HepG2 (cell line): ENCODE data around the gene SAXO1. TPM values are rescaled to one million over a fixed set of nuclear protein-coding genes. Genes with fewer than 3 reads are reported as not detected.

Experiments used
- ATF7-NPFF ChIP-seq: sonication (generic); formaldehyde crosslinking; IDR thresholded peaks from 2 replicates; pipeline ENCODE4 v1.8.1; 2023; ENCODE audit warnings: mild to moderate bottlenecking, low read depth, missing genetic modification reagents, moderate library complexity
- GATAD1 ChIP-seq: IDR thresholded peaks from 2 replicates; pipeline ENCODE4 v1.6.1; 2016; ENCODE audit warnings: missing genetic modification reagents, missing compliant biosample characterization
- HMG20A ChIP-seq: IDR thresholded peaks from 2 replicates; pipeline ENCODE4 v1.6.1; 2016; ENCODE audit warnings: borderline replicate concordance
- NCOA2 ChIP-seq: sonication (generic); formaldehyde crosslinking; IDR thresholded peaks from 2 replicates; pipeline ENCODE4 v1.8.0; 2022; ENCODE audit warnings: inconsistent platforms
- POLR2AphosphoS5 ChIP-seq: IDR thresholded peaks from 2 replicates; pipeline ENCODE4 v1.6.1; 2012; ENCODE audit warnings: low read depth, low read length
- PTBP1 ChIP-seq: fragments of 200-400 bp; formaldehyde crosslinking; IDR thresholded peaks from 2 replicates; pipeline ENCODE4 v1.6.1; 2018; ENCODE audit warnings: low read length, low read depth; ENCODE audit not compliant: poor library complexity, severe bottlenecking
- RAD51 ChIP-seq: fragments of 450-650 bp; IDR thresholded peaks from 2 replicates; pipeline ENCODE4 v1.6.1; 2016; ENCODE audit warnings: borderline replicate concordance
- XBP1 ChIP-seq: sonication (generic); formaldehyde crosslinking; IDR thresholded peaks from 2 replicates; pipeline ENCODE4 v1.5.0; 2020; ENCODE audit warnings: missing genetic modification reagents
- ZFAT ChIP-seq: sonication (generic); formaldehyde crosslinking; conservative IDR thresholded peaks from 2 replicates; pipeline ENCODE4 v1.8.1; 2023; ENCODE audit warnings: missing genetic modification reagents, inconsistent platforms
- ZIK1 ChIP-seq: sonication (generic); formaldehyde crosslinking; IDR thresholded peaks from 2 replicates; pipeline ENCODE4 v1.5.0; 2020; ENCODE audit warnings: mild to moderate bottlenecking, low read depth, missing genetic modification reagents, borderline replicate concordance
- ZNF205 ChIP-seq: IDR thresholded peaks from 2 replicates; pipeline ENCODE4 v1.6.1; 2018; ENCODE audit warnings: missing biosample characterization, missing genetic modification reagents
- ZNF253 ChIP-seq: sonication (generic); formaldehyde crosslinking; IDR thresholded peaks from 2 replicates; pipeline ENCODE4 v1.8.0; 2022; ENCODE audit warnings: mild to moderate bottlenecking, missing genetic modification reagents, borderline replicate concordance
- ZNF282 ChIP-seq: fragments of 450-650 bp; IDR thresholded peaks from 2 replicates; pipeline ENCODE4 v1.6.1; 2018; ENCODE audit not compliant: partially characterized antibody
- ZSCAN31 ChIP-seq: sonication (generic); formaldehyde crosslinking; IDR thresholded peaks from 2 replicates; pipeline ENCODE4 v1.5.0; 2020; ENCODE audit warnings: low read depth, mild to moderate bottlenecking, missing genetic modification reagents
- polyA plus RNA-seq, 8 experiments: library from polyadenylated mRNA; depleted of rRNA in 3 of 8; stranded (reverse) in 7 of 8; unstranded in 1 of 8; fragments of >200 nt; fragmentation: Illumina TruSeq in 4 of 8; extraction: Trizol in 4 of 8; gene quantifications; 2 replicates each; pipeline versions ENCODE4 v1.2.1 to v1.2.3, GENCODE V29; 2011 to 2016; ENCODE audit warnings: low read depth in 4 of 8, missing spikeins in 1 of 8, mixed read lengths in 1 of 8; ENCODE audit not compliant: insufficient read depth in 1 of 8
- total RNA-seq, 5 experiments: library from RNA; depleted of rRNA; stranded (reverse); fragments of >200 nt; fragmentation: Illumina TruSeq; extraction: Trizol; gene quantifications; 2 replicates each; pipeline ENCODE4 v1.2.3, GENCODE V29; 2016; ENCODE audit warnings: low read depth in 1 of 5
- TF ChIP-seq, protein P1 (sequence below): sonication (generic); formaldehyde crosslinking; IDR thresholded peaks from 2 replicates; pipeline ENCODE4 v1.4.0; 2020; ENCODE audit warnings: mild to moderate bottlenecking, missing genetic modification reagents
- TF ChIP-seq, protein P2 (sequence below): IDR thresholded peaks from 2 replicates; pipeline ENCODE4 v1.6.1; 2012; ENCODE audit warnings: inconsistent platforms
- TF ChIP-seq, protein P3 (sequence below): sonication (generic); formaldehyde crosslinking; IDR thresholded peaks from 2 replicates; pipeline ENCODE4 v1.5.0; 2020; ENCODE audit warnings: mild to moderate bottlenecking, missing genetic modification reagents
- TF ChIP-seq, protein P4 (sequence below): sonication (generic); formaldehyde crosslinking; IDR thresholded peaks from 2 replicates; pipeline ENCODE4 v1.5.0; 2020; ENCODE audit warnings: missing genetic modification reagents
- TF ChIP-seq, protein P5 (sequence below): sonication (generic); formaldehyde crosslinking; IDR thresholded peaks from 2 replicates; pipeline ENCODE4 v1.5.0; 2020; ENCODE audit warnings: missing genetic modification reagents, mild to moderate bottlenecking, borderline replicate concordance
- TF ChIP-seq, protein P6 (sequence below): sonication (generic); formaldehyde crosslinking; conservative IDR thresholded peaks from 2 replicates; pipeline ENCODE4 v1.8.1; 2023; ENCODE audit warnings: missing genetic modification reagents
- TF ChIP-seq, protein P7 (sequence below): IDR thresholded peaks from 2 replicates; pipeline ENCODE4 v1.6.1; 2016; ENCODE audit warnings: mild to moderate bottlenecking

Gene SAXO1
- total and polyA plus RNA-seq, 2 of the 13 experiments (the other 11 are each of a cell fraction or from before 2014, with no cell fraction given): not detected

DNA sequence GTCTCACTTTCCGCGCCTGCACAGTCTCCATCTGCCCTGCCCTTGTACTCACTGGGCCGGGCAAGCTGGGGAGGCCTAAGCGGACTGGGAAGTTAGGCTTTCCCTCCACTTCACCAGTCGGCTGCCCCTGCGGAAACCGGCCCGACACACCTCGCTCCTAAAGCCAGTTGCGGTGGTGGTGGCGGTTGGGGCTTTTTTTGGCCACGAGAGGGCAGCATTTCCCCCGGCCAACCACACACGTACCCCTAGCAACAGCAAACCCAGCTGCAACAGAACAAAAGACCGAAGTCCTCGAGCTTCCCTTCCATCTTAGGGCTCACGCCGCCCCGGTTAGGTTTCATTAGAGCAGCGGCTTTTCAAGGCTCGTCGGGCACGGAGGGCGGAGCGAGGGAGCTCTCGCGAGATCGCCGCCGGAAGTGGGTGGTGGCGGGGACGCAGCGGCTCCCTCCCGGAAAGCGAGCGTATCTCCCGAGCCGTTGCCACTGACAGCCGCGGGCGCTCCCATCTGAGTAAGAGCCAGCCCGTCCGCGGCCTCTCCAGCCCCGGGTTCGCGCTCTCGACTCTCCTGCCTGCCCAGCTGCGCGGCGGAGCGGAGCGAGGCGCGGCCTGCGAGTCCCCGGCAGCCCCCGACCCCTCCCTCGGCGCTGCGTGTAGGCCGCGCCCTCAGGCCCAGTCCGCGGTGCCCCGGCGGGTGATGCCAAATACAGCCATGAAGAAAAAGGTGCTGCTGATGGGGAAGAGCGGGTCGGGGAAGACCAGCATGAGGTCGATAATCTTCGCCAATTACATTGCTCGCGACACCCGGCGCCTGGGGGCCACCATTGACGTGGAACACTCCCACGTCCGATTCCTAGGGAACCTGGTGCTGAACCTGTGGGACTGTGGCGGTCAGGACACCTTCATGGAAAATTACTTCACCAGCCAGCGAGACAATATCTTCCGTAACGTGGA lies 16.2 kb upstream of the SAXO1 start, which contains the start of gene RRAGA (continued):
- TF ChIP-seq, protein P1, sequence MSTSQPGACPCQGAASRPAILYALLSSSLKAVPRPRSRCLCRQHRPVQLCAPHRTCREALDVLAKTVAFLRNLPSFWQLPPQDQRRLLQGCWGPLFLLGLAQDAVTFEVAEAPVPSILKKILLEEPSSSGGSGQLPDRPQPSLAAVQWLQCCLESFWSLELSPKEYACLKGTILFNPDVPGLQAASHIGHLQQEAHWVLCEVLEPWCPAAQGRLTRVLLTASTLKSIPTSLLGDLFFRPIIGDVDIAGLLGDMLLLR (CRISPR knock-in tag): peak; percentile 76; the same call in 1 of the 2 replicates
- TF ChIP-seq, protein P2, sequence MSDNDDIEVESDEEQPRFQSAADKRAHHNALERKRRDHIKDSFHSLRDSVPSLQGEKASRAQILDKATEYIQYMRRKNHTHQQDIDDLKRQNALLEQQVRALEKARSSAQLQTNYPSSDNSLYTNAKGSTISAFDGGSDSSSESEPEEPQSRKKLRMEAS: peak; percentile 86
- TF ChIP-seq XBP1 (CRISPR knock-in tag) (0 out of 2 replicates have a peak, but pooled peaks have one; percentile 25), ZSCAN31 (CRISPR knock-in tag) (peak; percentile 91), GATAD1 (CRISPR knock-in tag) (peak; percentile 87), NCOA2 (CRISPR knock-in tag) (peak; percentile 63), ZNF205 (CRISPR knock-in tag) (peak; percentile 31; the same call in 1 of the 2 replicates), ZNF282 (no peak), POLR2AphosphoS5 (peak; percentile 65), ZNF253 (CRISPR knock-in tag) (0 out of 2 replicates have a peak, but pooled peaks have one; percentile 54), PTBP1 (no peak), ZFAT (CRISPR knock-in tag) (peak; percentile 81; the same call in 1 of the 2 replicates), ZIK1 (peak; percentile 56; the same call in 1 of the 2 replicates), RAD51 (no peak), HMG20A (CRISPR knock-in tag) (0 out of 2 replicates have a peak, but pooled peaks have one; percentile 13), ATF7-NPFF (CRISPR knock-in tag) (peak; percentile 85)
- TF ChIP-seq, protein P3, sequence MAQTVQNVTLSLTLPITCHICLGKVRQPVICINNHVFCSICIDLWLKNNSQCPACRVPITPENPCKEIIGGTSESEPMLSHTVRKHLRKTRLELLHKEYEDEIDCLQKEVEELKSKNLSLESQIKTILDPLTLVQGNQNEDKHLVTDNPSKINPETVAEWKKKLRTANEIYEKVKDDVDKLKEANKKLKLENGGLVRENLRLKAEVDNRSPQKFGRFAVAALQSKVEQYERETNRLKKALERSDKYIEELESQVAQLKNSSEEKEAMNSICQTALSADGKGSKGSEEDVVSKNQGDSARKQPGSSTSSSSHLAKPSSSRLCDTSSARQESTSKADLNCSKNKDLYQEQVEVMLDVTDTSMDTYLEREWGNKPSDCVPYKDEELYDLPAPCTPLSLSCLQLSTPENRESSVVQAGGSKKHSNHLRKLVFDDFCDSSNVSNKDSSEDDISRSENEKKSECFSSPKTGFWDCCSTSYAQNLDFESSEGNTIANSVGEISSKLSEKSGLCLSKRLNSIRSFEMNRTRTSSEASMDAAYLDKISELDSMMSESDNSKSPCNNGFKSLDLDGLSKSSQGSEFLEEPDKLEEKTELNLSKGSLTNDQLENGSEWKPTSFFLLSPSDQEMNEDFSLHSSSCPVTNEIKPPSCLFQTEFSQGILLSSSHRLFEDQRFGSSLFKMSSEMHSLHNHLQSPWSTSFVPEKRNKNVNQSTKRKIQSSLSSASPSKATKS: 0 out of 2 replicates have a peak, but pooled peaks have one; percentile 34
- TF ChIP-seq, protein P4, sequence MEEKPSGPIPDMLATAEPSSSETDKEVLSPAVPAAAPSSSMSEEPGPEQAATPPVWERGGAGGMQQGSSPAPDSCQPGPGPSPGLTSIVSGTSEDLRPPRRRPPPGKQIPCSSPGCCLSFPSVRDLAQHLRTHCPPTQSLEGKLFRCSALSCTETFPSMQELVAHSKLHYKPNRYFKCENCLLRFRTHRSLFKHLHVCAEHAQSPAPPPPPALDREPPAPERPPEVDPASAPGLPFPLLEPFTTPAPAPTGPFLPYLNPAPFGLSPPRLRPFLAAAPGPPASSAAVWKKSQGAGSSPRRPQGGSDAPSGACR (CRISPR knock-in tag): 0 out of 2 replicates have a peak, but pooled peaks have one; percentile 51
- TF ChIP-seq, protein P5, sequence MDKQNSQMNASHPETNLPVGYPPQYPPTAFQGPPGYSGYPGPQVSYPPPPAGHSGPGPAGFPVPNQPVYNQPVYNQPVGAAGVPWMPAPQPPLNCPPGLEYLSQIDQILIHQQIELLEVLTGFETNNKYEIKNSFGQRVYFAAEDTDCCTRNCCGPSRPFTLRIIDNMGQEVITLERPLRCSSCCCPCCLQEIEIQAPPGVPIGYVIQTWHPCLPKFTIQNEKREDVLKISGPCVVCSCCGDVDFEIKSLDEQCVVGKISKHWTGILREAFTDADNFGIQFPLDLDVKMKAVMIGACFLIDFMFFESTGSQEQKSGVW (CRISPR knock-in tag): peak; percentile 93; the same call in 1 of the 2 replicates
- TF ChIP-seq, protein P6, sequence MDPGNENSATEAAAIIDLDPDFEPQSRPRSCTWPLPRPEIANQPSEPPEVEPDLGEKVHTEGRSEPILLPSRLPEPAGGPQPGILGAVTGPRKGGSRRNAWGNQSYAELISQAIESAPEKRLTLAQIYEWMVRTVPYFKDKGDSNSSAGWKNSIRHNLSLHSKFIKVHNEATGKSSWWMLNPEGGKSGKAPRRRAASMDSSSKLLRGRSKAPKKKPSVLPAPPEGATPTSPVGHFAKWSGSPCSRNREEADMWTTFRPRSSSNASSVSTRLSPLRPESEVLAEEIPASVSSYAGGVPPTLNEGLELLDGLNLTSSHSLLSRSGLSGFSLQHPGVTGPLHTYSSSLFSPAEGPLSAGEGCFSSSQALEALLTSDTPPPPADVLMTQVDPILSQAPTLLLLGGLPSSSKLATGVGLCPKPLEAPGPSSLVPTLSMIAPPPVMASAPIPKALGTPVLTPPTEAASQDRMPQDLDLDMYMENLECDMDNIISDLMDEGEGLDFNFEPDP (CRISPR knock-in tag): 0 out of 2 replicates have a peak, but pooled peaks have one; percentile 90
- TF ChIP-seq, protein P7, sequence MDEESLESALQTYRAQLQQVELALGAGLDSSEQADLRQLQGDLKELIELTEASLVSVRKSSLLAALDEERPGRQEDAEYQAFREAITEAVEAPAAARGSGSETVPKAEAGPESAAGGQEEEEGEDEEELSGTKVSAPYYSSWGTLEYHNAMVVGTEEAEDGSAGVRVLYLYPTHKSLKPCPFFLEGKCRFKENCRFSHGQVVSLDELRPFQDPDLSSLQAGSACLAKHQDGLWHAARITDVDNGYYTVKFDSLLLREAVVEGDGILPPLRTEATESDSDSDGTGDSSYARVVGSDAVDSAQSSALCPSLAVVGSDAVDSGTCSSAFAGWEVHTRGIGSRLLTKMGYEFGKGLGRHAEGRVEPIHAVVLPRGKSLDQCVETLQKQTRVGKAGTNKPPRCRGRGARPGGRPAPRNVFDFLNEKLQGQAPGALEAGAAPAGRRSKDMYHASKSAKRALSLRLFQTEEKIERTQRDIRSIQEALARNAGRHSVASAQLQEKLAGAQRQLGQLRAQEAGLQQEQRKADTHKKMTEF (CRISPR knock-in tag): peak; percentile 90
